K562 (cell line): ENCODE results near the gene F12. TPM values are rescaled to one million over a fixed set of nuclear protein-coding genes. Genes with fewer than 3 reads are reported as not detected.

Experiments
- ATF3 ChIP-seq, 2 experiments: fragments of 450-650 bp in 1 of 2; sonication (generic) in 1 of 2; formaldehyde crosslinking in 1 of 2; IDR thresholded peaks in 1 of 2; conservative IDR thresholded peaks in 1 of 2; 2 replicates each; pipeline versions ENCODE4 v1.6.1 to v1.8.1; 2016 to 2023; ENCODE audit warnings: mild to moderate bottlenecking in 2 of 2, moderate library complexity in 2 of 2, inconsistent platforms in 1 of 2, missing genetic modification reagents in 1 of 2
- BHLHE40 ChIP-seq: IDR thresholded peaks from 2 replicates; pipeline ENCODE4 v1.6.1; 2011; ENCODE audit warnings: low read length, improper control_type of control experiment
- CBFA2T3 ChIP-seq: fragments of 450-650 bp; IDR thresholded peaks from 2 replicates; pipeline ENCODE4 v1.6.1; 2017
- CBX2 ChIP-seq: fragments of 200-600 bp; sonication (generic); IDR thresholded peaks from one replicate; pipeline ENCODE4 v1.6.1; 2012; ENCODE audit warnings: mild to moderate bottlenecking, low read length, inconsistent platforms; ENCODE audit not compliant: insufficient read depth, poor library complexity, severe bottlenecking
- CTBP1 ChIP-seq: fragments of 450-650 bp; IDR thresholded peaks from 2 replicates; pipeline ENCODE4 v1.6.1; 2016; ENCODE audit warnings: borderline replicate concordance
- FUS ChIP-seq: fragments of 200-400 bp; formaldehyde crosslinking; optimal IDR thresholded peaks from 2 replicates; pipeline ENCODE3; 2017; ENCODE audit warnings: low read depth, low read length
- HCFC1 ChIP-seq: IDR thresholded peaks from 2 replicates; pipeline ENCODE4 v1.6.1; 2012; ENCODE audit warnings: low read depth, low read length, improper control_type of control experiment
- HNRNPUL1 ChIP-seq: fragments of 200-400 bp; formaldehyde crosslinking; IDR thresholded peaks from 2 replicates; pipeline ENCODE4 v1.6.1; 2017; ENCODE audit warnings: low read length
- KLF6 ChIP-seq: fragments of 250-450 bp; sonication (Bioruptor Pico); IDR thresholded peaks from 2 replicates; pipeline ENCODE4 v1.4.0; 2020; ENCODE audit warnings: mild to moderate bottlenecking, moderate library complexity, borderline replicate concordance
- MEIS2 ChIP-seq: fragments of 450-650 bp; IDR thresholded peaks from 2 replicates; pipeline ENCODE4 v1.6.1; 2014; ENCODE audit warnings: mild to moderate bottlenecking; ENCODE audit not compliant: partially characterized antibody
- NR2F6 ChIP-seq: fragments of 450-650 bp; formaldehyde crosslinking; IDR thresholded peaks from 2 replicates; pipeline ENCODE4 v1.4.0; 2020; ENCODE audit warnings: mild to moderate bottlenecking
- NR3C1 ChIP-seq: sonication (generic); formaldehyde crosslinking; IDR thresholded peaks from 2 replicates; pipeline ENCODE4 v1.8.1; 2022; ENCODE audit warnings: missing genetic modification reagents
- RBM14 ChIP-seq: fragments of 200-400 bp; formaldehyde crosslinking; IDR thresholded peaks from 2 replicates; pipeline ENCODE4 v1.6.1; 2018; ENCODE audit warnings: low read depth, mild to moderate bottlenecking, low read length, moderate library complexity, borderline replicate concordance; ENCODE audit not compliant: insufficient read depth
- SLC30A9 ChIP-seq: fragments of 250-450 bp; sonication (Bioruptor Pico); IDR thresholded peaks from 2 replicates; pipeline ENCODE4 v1.8.0; 2022; ENCODE audit warnings: mild to moderate bottlenecking, moderate library complexity
- SMARCC2 ChIP-seq: fragments of 450-650 bp; IDR thresholded peaks from 2 replicates; pipeline ENCODE4 v1.6.1; 2017; ENCODE audit warnings: antibody characterized with exemption, moderate library complexity, mild to moderate bottlenecking, low read depth
- SREBF1 ChIP-seq: fragments of 150-350 bp; IDR thresholded peaks from 2 replicates; pipeline ENCODE4 v1.6.1; 2014; ENCODE audit warnings: antibody characterized with exemption, low read depth, low read length, borderline replicate concordance
- THAP7 ChIP-seq: fragments of 250-450 bp; sonication (Bioruptor Pico); IDR thresholded peaks from 2 replicates; pipeline ENCODE4 v1.5.0; 2021
- THRA ChIP-seq: fragments of 450-650 bp; IDR thresholded peaks from 2 replicates; pipeline ENCODE4 v1.6.1; 2017; ENCODE audit warnings: mild to moderate bottlenecking, moderate library complexity
- WHSC1 ChIP-seq: IDR thresholded peaks from one replicate; pipeline ENCODE4 v1.6.1; 2012; ENCODE audit warnings: low read length, control low read depth, inconsistent platforms
- ZBTB8A ChIP-seq: fragments of 450-650 bp; IDR thresholded peaks from 2 replicates; pipeline ENCODE4 v1.6.1; 2018; ENCODE audit warnings: mild to moderate bottlenecking, moderate library complexity; ENCODE audit not compliant: partially characterized antibody
- ZNF239 ChIP-seq: fragments of 250-450 bp; sonication (Bioruptor Pico); IDR thresholded peaks from 2 replicates; pipeline ENCODE4 v1.4.0; 2020; ENCODE audit warnings: mild to moderate bottlenecking
- ZNF24 ChIP-seq: fragments of 450-650 bp; IDR thresholded peaks from 2 replicates; pipeline ENCODE4 v1.6.1; 2016
- ZNF445 ChIP-seq: fragments of 250-450 bp; sonication (Bioruptor Pico); IDR thresholded peaks from 2 replicates; pipeline ENCODE4 v1.4.0; 2020; ENCODE audit warnings: low read depth, mild to moderate bottlenecking, moderate library complexity
- ZNF511 ChIP-seq: sonication (generic); formaldehyde crosslinking; IDR thresholded peaks from 2 replicates; pipeline ENCODE4 v1.8.0; 2022; ENCODE audit warnings: mild to moderate bottlenecking, missing genetic modification reagents
- ZNF644 ChIP-seq: fragments of 200-800 bp; sonication (Bioruptor generic); IDR thresholded peaks from 2 replicates; pipeline ENCODE4 v1.6.1; 2016; ENCODE audit warnings: low read depth, missing genetic modification characterization, missing compliant biosample characterization
- ZNF668 ChIP-seq: fragments of 250-450 bp; sonication (Bioruptor Pico); IDR thresholded peaks from 2 replicates; pipeline ENCODE4 v1.8.0; 2022; ENCODE audit warnings: mild to moderate bottlenecking, inconsistent platforms
- ZNF79 ChIP-seq: fragments of 250-450 bp; sonication (Bioruptor Pico); IDR thresholded peaks from 2 replicates; pipeline ENCODE4 v1.4.0; 2020; ENCODE audit warnings: low read depth, mild to moderate bottlenecking, moderate library complexity
- polyA plus RNA-seq, 8 experiments: library from polyadenylated mRNA; depleted of rRNA in 4 of 8; stranded (reverse) in 5 of 8; unstranded in 3 of 8; fragments of >200 nt; fragmentation: Nextera tagmentation in 2 of 8; fragmentation: Illumina TruSeq in 1 of 8; extraction: Ambion mirVana in 2 of 8; extraction: Trizol in 1 of 8; gene quantifications; 2 replicates each; pipeline versions ENCODE4 v1.2.1 to v1.2.3, GENCODE V29; 2011 to 2014; ENCODE audit warnings: inconsistent platforms in 1 of 8, missing spikeins in 1 of 8
- total RNA-seq, 7 experiments: library from RNA; depleted of rRNA in 6 of 7; stranded (reverse); fragments of >200 nt in 6 of 7; fragmentation: Illumina TruSeq in 2 of 7; extraction: Trizol in 2 of 7; gene quantifications; 2 replicates each; pipeline versions ENCODE4 v1.2.1 to v1.2.3, GENCODE V29; 2011 to 2021; ENCODE audit warnings: low replicate concordance in 1 of 7

Gene F12
- total and polyA plus RNA-seq, 9 of the 15 experiments (the other 6 are each of a cell fraction or from before 2014, with no cell fraction given), result 0.59 to 18.3 (median 3.6) TPM

- TF ChIP-seq KLF6 (CRISPR knock-in tag) (no peak), HCFC1 (no peak; the same call in 1 of the 2 replicates), ZNF511 (CRISPR knock-in tag) (0 out of 2 replicates have a peak, but pooled peaks have one; percentile 19), ZNF445 (no peak), ZNF24 (no peak), CTBP1 (peak; percentile 78), RBM14 (no peak), THAP7 (CRISPR knock-in tag) (peak; percentile 84), MEIS2 (no peak), CBX2 (no peak), SLC30A9 (0 out of 2 replicates have a peak, but pooled peaks have one; percentile 19), THRA (no peak), ZNF79 (no peak), WHSC1 (no peak), ZNF644 (no peak), ZNF668 (CRISPR knock-in tag) (no peak), HNRNPUL1 (peak; percentile 72; the same call in 1 of the 2 replicates), FUS (peak; percentile 54), BHLHE40 (no peak), ZBTB8A (no peak), ZNF239 (CRISPR knock-in tag) (no peak), SMARCC2 (no peak), CBFA2T3 (no peak), NR3C1 (no peak; the same call in 1 of the 2 replicates), NR2F6 (no peak), SREBF1 (no peak), ATF3 (IDR thresholded peaks at IDR 0.05) (no peak), ATF3 (CRISPR knock-in tag; conservative IDR thresholded peaks at IDR 0.05) (no peak)
These were observed 37.1 kb upstream of the F12 start, which contains the start of gene PRR7 (continued) for GRCh38 chr5:177446200-177447065.
